AG09309 (cell line): ENCODE results near the gene RIC3.

ENCODE experiments used
- DNase-seq: peaks from one replicate; pipeline ENCODE4 v3.0.0-alpha.2; 2010; ENCODE audit warnings: low read depth
- H3K4me3 ChIP-seq: 2 replicates; pipeline ENCODE4 v1.5.1; 2011; ENCODE audit warnings: mild to moderate bottlenecking, low read depth, low read length, moderate library complexity; ENCODE audit not compliant: control insufficient read depth
- TF ChIP-seq, protein P1 (sequence below): IDR thresholded peaks from 2 replicates; pipeline ENCODE4 v1.5.1; 2011; ENCODE audit warnings: mild to moderate bottlenecking, low read depth, low read length, inconsistent platforms; ENCODE audit not compliant: insufficient read depth, control insufficient read depth; ENCODE audit errors: missing control alignments

RIC3 gene

DNA sequence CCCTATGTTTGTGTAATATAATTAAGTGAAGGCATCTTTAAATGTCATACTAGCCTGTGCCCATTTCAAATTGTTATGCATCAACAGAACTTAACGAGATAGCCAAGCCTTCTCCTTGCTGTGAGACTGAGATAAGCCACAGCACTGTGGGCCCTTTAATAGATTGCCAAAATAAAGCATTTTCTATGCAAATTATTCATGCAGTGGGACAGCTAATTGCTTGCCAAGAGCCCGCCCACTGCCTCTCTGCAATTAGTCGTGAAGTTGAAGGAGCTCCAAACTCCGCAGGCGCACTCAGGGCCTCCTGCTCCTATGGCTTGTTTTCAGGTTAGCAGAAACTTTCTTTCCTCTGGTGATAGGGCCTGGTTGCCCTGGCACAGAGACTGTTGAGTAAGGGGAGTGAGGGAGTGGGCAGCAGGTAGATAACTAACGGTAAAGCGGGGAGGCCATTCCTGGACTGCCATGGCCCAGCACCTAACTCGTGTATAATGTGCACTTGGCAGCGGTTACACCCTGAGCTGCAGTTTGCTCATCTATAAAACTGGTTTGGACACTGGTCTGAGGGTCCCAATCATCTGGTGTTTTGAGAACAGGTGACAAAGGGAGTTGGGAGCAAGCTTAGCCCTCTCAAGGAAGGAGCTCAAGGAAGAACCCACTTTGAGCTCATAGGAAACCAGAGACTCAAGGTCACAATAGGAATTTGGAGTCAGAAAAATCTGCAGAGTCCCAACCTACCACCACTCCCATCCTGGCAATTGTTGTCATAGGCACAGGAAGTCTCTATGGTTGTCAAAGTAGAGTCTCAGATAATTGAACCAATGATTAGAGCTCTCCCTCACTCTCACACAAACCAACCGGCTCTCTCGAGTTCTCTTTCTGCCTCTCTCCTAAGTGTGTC, 33.9 kb upstream of the RIC3 start:
- TF ChIP-seq, protein P1, sequence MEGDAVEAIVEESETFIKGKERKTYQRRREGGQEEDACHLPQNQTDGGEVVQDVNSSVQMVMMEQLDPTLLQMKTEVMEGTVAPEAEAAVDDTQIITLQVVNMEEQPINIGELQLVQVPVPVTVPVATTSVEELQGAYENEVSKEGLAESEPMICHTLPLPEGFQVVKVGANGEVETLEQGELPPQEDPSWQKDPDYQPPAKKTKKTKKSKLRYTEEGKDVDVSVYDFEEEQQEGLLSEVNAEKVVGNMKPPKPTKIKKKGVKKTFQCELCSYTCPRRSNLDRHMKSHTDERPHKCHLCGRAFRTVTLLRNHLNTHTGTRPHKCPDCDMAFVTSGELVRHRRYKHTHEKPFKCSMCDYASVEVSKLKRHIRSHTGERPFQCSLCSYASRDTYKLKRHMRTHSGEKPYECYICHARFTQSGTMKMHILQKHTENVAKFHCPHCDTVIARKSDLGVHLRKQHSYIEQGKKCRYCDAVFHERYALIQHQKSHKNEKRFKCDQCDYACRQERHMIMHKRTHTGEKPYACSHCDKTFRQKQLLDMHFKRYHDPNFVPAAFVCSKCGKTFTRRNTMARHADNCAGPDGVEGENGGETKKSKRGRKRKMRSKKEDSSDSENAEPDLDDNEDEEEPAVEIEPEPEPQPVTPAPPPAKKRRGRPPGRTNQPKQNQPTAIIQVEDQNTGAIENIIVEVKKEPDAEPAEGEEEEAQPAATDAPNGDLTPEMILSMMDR: no peak

DNA sequence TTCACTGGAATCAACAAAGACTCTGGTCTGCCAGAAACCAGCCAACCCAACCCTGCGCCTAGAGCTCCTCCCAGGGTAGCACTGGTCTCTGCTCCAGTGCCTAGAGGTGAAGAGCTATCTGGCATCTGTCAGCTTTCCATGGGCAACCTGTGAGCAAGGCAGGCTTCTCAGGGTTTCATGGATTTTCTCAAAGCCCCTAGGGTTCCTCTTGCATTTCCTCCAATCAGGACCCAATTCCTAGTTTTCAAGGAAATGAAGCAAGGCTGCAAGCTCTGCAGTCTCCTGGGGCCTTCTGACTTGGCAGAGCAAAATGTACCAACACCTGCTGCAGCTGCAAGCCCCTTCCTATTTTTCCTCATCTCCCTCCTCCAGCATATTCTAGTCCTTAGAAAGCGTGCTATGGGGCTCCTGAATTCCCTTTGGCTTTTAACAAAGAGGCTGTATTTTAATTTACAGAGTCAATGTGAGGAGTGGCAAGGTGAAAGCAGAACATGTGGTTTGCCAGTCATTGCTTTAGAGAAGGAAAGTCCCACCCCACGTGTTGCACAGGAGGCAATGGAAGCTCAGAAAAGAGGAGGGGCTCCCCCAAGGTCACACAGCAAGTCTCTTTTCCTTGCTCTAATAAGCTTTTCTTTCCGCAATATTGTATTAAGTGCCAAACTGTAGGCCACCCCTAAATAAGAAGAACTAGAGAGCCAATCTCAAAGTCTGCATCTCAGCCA, 33.0 kb upstream of the RIC3 start:
- TF ChIP-seq, protein P1: no peak
- DNase-seq: no peak
- H3K4me3 ChIP-seq: no peak overlapping the region

More for the DNA sequence above, 33.9 kb upstream of the RIC3 start:
- H3K4me3 ChIP-seq: no peak overlapping the region
- no peak for DNase-seq

DNA sequence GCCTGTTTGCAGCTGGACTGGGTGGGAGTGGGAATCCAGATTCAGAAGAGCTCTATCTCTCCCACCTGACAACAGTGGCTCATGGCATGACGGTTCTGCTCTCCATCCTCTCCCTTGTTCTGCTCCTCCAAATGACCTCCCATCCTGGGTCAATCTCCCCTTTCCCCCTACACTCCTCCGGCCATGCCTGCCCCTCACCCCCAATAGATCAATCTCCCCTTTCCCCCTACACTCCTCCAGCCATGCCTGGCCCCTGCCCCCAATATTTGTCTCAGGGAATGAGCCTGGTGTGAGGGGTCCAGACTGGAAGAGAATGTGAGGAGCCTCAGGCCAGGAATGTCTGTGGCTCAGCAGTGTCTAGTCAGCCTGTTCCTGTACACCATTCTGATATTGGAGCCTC, 30.9 kb upstream of the RIC3 start:
- TF ChIP-seq, protein P1: no peak
- DNase-seq: no peak
- no peak overlapping the region for H3K4me3 ChIP-seq

DNA sequence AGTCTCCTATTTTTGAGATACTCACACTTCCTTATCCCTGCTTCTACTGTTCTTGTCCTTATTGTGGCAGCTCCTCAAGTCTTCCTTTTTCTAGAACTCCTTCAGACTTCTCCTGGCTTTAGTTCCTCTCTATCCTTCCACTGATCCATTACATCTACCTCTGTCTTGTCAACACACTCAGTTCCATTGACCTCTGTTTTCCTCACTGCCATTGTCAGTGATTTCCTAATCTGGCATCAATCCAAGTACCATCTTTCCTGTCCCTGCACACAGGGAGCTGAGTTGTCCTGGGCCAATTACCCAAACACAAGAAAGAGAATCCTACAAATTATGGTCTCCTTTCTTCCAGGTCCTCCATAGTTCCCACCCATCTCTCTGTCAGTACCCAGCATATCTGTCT, 27.9 kb upstream of the RIC3 start:
- TF ChIP-seq, protein P1: no peak
- no peak overlapping the region for H3K4me3 ChIP-seq
- no peak for DNase-seq

DNA sequence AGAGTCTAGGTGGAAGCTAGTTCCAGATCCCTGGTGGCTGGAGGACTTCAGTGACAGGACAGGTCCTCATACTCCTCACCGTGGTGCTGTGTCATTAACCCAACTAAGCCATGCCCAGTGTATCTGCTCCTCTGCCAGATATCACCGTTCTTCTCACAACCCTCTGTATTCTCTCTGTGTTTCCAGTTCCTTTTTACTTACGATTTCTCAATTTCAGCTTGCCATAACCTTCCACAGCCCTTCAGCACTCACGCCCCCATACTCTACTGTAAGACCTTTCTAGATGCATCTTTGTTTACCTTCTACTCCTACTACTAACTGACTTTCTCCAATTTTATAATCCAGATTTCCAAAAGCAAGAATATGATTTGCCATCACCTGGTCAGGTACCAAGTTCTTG, 26.1 kb upstream of the RIC3 start:
- H3K4me3 ChIP-seq: no peak overlapping the region
- TF ChIP-seq, protein P1: no peak
- DNase-seq: no peak

DNA sequence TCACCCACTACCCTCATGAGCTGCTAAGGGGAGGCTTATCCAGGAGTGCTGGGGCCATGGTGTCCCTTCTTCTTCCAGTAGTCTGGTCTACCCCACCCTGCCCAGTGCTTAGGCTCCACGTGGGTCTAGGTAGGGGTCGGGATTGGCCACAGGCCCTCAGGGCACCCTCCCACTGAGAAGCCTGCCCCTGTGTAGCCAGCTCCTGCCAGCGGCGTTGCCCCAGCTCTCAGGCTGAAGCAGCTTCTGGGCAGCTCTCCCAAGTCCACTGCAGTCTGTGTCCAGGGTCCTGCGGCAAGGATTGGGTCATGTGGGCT, 24.0 kb upstream of the RIC3 start:
- H3K4me3 ChIP-seq: no peak overlapping the region
- TF ChIP-seq, protein P1: no peak
- DNase-seq: no peak
